ENCODE data around the gene SEC14L1. TPM values are rescaled to one million over a fixed set of nuclear protein-coding genes. Genes with fewer than 3 reads are reported as not detected.

Gene SEC14L1
- total and polyA plus RNA-seq, 2 experiments from 2014 or later = 52.9 to 71.4 TPM

GRCh38 chr17:77119668-77120301, 21.0 kb upstream of the SEC14L1 start:
- Histone ChIP-seq H3K27me3 (no peaks in the 10 kb centered on the region), H3K4me2 (no peak overlapping the region), H3K79me2 (no peaks in the 10 kb centered on the region), H3K27ac (peak overlapping the region; percentile 34), H3K4me1 (ENCODE audit: insufficient read depth) (peaks cover 34% of the 10 kb centered on the region), H3K36me3 (replicated peaks; ENCODE audit: insufficient read depth, low read depth) (no peaks in the 10 kb centered on the region), H3K4me3 (no peak overlapping the region), H2AFZ (no peak overlapping the region), H4K20me1 (ENCODE audit: insufficient read depth, poor library complexity, severe bottlenecking) (no peaks in the 10 kb centered on the region), H3K9me2 (replicated peaks; ENCODE audit: insufficient read depth) (no peaks in the 10 kb centered on the region), H3K9me3 (ENCODE audit: low read depth) (no peaks in the 10 kb centered on the region)
- TF ChIP-seq EZH2 (IDR thresholded peaks at IDR 0.05; ENCODE audit: borderline replicate concordance) (no peak), EZH2phosphoT487 (IDR thresholded peaks at IDR 0.05; ENCODE audit: low read depth, severe bottlenecking, unreplicated experiment) (no peak), CTCF (IDR thresholded peaks at IDR 0.05; ENCODE audit: poor library complexity) (no peak)
- WGBS (ENCODE audit: low lambda C conversion rate, missing lambda C conversion rate) = 58% methylated on average over 10 of the region's 10 CpGs
- DNase-seq (ENCODE audit: low spot score) = no peak

GRCh38 chr17:77120868-77121267, 19.9 kb upstream of the SEC14L1 start:
- Histone ChIP-seq H3K27ac (peak overlapping the region; percentile 84), H3K4me1 (ENCODE audit: insufficient read depth) (peaks cover 34% of the 10 kb centered on the region), H3K79me2 (no peaks in the 10 kb centered on the region), H3K36me3 (replicated peaks; ENCODE audit: insufficient read depth, low read depth) (no peaks in the 10 kb centered on the region), H3K4me3 (no peak overlapping the region), H3K27me3 (no peaks in the 10 kb centered on the region), H4K20me1 (ENCODE audit: insufficient read depth, poor library complexity, severe bottlenecking) (no peaks in the 10 kb centered on the region), H2AFZ (no peak overlapping the region), H3K4me2 (no peak overlapping the region), H3K9me3 (ENCODE audit: low read depth) (no peaks in the 10 kb centered on the region), H3K9me2 (replicated peaks; ENCODE audit: insufficient read depth) (no peaks in the 10 kb centered on the region)
- WGBS (ENCODE audit: low lambda C conversion rate, missing lambda C conversion rate) = 87% methylated on average over 7 of the region's 7 CpGs
- DNase-seq (ENCODE audit: low spot score) = no peak
- TF ChIP-seq EZH2phosphoT487 (IDR thresholded peaks at IDR 0.05; ENCODE audit: low read depth, severe bottlenecking, unreplicated experiment) (no peak), EZH2 (IDR thresholded peaks at IDR 0.05; ENCODE audit: borderline replicate concordance) (no peak), CTCF (IDR thresholded peaks at IDR 0.05; ENCODE audit: poor library complexity) (no peak)

GRCh38 chr17:77124192-77124889, 16.4 kb upstream of the SEC14L1 start:
- Histone ChIP-seq H3K9me2 (replicated peaks; ENCODE audit: insufficient read depth) (no peaks in the 10 kb centered on the region), H4K20me1 (ENCODE audit: insufficient read depth, poor library complexity, severe bottlenecking) (no peaks in the 10 kb centered on the region), H3K27me3 (no peaks in the 10 kb centered on the region), H3K36me3 (replicated peaks; ENCODE audit: insufficient read depth, low read depth) (no peaks in the 10 kb centered on the region), H3K79me2 (no peaks in the 10 kb centered on the region), H3K4me2 (no peak overlapping the region), H3K9me3 (ENCODE audit: low read depth) (no peaks in the 10 kb centered on the region), H3K4me3 (no peak overlapping the region), H2AFZ (no peak overlapping the region), H3K4me1 (ENCODE audit: insufficient read depth) (peaks cover 30% of the 10 kb centered on the region), H3K27ac (peak overlapping the region; percentile 39)
- DNase-seq (ENCODE audit: low spot score) = no peak
- TF ChIP-seq EZH2 (IDR thresholded peaks at IDR 0.05; ENCODE audit: borderline replicate concordance) = no peak
- no peak for TF ChIP-seq CTCF (IDR thresholded peaks at IDR 0.05; ENCODE audit: poor library complexity)
- TF ChIP-seq EZH2phosphoT487 (IDR thresholded peaks at IDR 0.05; ENCODE audit: low read depth, severe bottlenecking, unreplicated experiment) = no peak
- 70% methylated on average over 15 of the region's 15 CpGs for WGBS (ENCODE audit: low lambda C conversion rate, missing lambda C conversion rate)

All from hepatocyte (in vitro differentiated cells).